Esophagus (tissue), 2 donors: ENCODE results near the gene MT1M. TPM values are rescaled to one million over a fixed set of nuclear protein-coding genes. Genes with fewer than 3 reads are reported as not detected.

Source experiments
- H3K27ac ChIP-seq, 2 donors: one replicate each; pipeline ENCODE4 v1.5.1; 2013; ENCODE audit warnings: low read depth in 2 of 2, mild to moderate bottlenecking in 2 of 2, inconsistent platforms in 1 of 2, low read length in 1 of 2, moderate library complexity in 1 of 2
- H3K27me3 ChIP-seq, 2 donors: one replicate each; pipeline ENCODE4 v1.6.1; 2013; ENCODE audit warnings: low read length in 2 of 2, control low read depth in 1 of 2, mild to moderate bottlenecking in 1 of 2; ENCODE audit not compliant: insufficient read depth in 2 of 2, control insufficient read depth in 1 of 2
- H3K36me3 ChIP-seq, 2 donors: one replicate each; pipeline ENCODE4 v1.6.1; 2013; ENCODE audit warnings: low read length in 1 of 2; ENCODE audit not compliant: control insufficient read depth in 2 of 2, insufficient read depth in 2 of 2
- H3K4me1 ChIP-seq, 2 donors: one replicate each; pipeline ENCODE4 v1.6.1; 2013; ENCODE audit warnings: low read length in 1 of 2; ENCODE audit not compliant: control insufficient read depth in 2 of 2, insufficient read depth in 2 of 2
- H3K4me3 ChIP-seq, 2 donors: one replicate each; pipeline ENCODE4 v1.5.1; 2013; ENCODE audit warnings: low read length in 2 of 2, mild to moderate bottlenecking in 2 of 2, low read depth in 1 of 2, moderate library complexity in 1 of 2
- H3K9me3 ChIP-seq, 2 donors: one replicate each; pipeline ENCODE4 v1.6.1; 2013; ENCODE audit warnings: mild to moderate bottlenecking in 2 of 2, low read depth in 1 of 2, low read length in 1 of 2, moderate library complexity in 1 of 2; ENCODE audit not compliant: control insufficient read depth in 2 of 2, insufficient read depth in 1 of 2
- WGBS, 2 donors: extraction: QIAGEN DNeasy Blood & Tissue Kit; methylation state at CpG; one replicate each; pipeline ENCODE4 v1.1.7; 2013; 5-methylcytosine and 5-hydroxymethylcytosine counted together
- polyA plus RNA-seq, 2 donors: library from polyadenylated mRNA; stranded (reverse); fragments of 200-250 nt; gene quantifications; one replicate each; pipeline ENCODE4 v1.2.3, GENCODE V29; 2013
- donor health status: healthy with polysubstance abuse.
- donor health status: Bipolar disorder and iron deficiency.

MT1M gene
- polyA plus RNA-seq, 2 donors = 4.0 to 9.1 TPM

GRCh38 chr16:56679078-56679730 is 46.7 kb downstream of the MT1M start:
- H3K4me3 ChIP-seq = no peak overlapping the region
- H3K27ac ChIP-seq = peak overlapping the region in 1 of 2 donors; percentile 7
- H3K36me3 ChIP-seq = no peaks in the 10 kb centered on the region
- 92% methylated on average over 3 of the region's 3 CpGs for WGBS, 2 donors
- no peaks in the 10 kb centered on the region for H3K9me3 ChIP-seq
- peaks cover 1 to 10% of the 10 kb centered on the region in 2 donors for H3K4me1 ChIP-seq
- no peaks in the 10 kb centered on the region for H3K27me3 ChIP-seq

GRCh38 chr16:56679818-56680217 is 47.4 kb downstream of the MT1M start:
- Histone ChIP-seq H3K4me1 (peaks cover 2 to 10% of the 10 kb centered on the region in 2 donors), H3K36me3 (no peaks in the 10 kb centered on the region), H3K9me3 (no peaks in the 10 kb centered on the region), H3K4me3 (no peak overlapping the region), H3K27ac (peak overlapping the region in 1 of 2 donors; percentile 7), H3K27me3 (no peaks in the 10 kb centered on the region)
- 80 to 81% methylated on average over 6 of the region's 6 CpGs for WGBS, 2 donors

GRCh38 chr16:56681939-56682702 is 49.7 kb downstream of the MT1M start, which contains the start of gene MT1X:
Gene MT1X (plus strand): TSS chr16:56682470. CDS start chr16:56682541, 71 bp downstream.
- H3K9me3 ChIP-seq = no peaks in the 10 kb centered on the region
- H3K4me3 ChIP-seq = peak within 1 kb of the TSS; percentile 68 to 70
- peaks cover 5% of the 10 kb centered on the region in 2 donors for H3K4me1 ChIP-seq
- H3K27ac ChIP-seq = peak within 1 kb of the TSS; percentile 66 to 79
- H3K36me3 ChIP-seq = no peaks in the 10 kb centered on the region
- no peaks in the 10 kb centered on the region for H3K27me3 ChIP-seq
- 0 to 1% methylated on average over 49 of the region's 49 CpGs for WGBS, 2 donors

GRCh38 chr16:56682703-56683397 is 50.4 kb downstream of the MT1M start:
- peaks cover 5% of the 10 kb centered on the region in 2 donors for H3K4me1 ChIP-seq
- no peaks in the 10 kb centered on the region for H3K9me3 ChIP-seq
- peak overlapping the region; percentile 68 to 70 for H3K4me3 ChIP-seq
- no peaks in the 10 kb centered on the region for H3K36me3 ChIP-seq
- 21 to 24% methylated on average over 8 of the region's 8 CpGs for WGBS, 2 donors
- no peaks in the 10 kb centered on the region for H3K27me3 ChIP-seq
- peak overlapping the region; percentile 62 to 71 for H3K27ac ChIP-seq

Other genes starting within 250 kb of the MT1M start
- gene AMFR, start 207.1 kb upstream of the MT1M start, polyA plus RNA-seq = 10 to 100 TPM; 57.3 to 62.5 TPM
- 10 to 100 TPM; 29.5 to 40.1 TPM for gene NUDT21, start 181.3 kb upstream of the MT1M start, polyA plus RNA-seq
- 10 to 100 TPM in 1 of 2 donors, 1 to 10 TPM in 1; 9.9 to 16.8 TPM for gene OGFOD1, start 181.1 kb upstream of the MT1M start, polyA plus RNA-seq
- 10 to 100 TPM; 24.2 to 29.0 TPM for gene BBS2, start 112.6 kb upstream of the MT1M start, polyA plus RNA-seq
- gene MT4, start 67.6 kb upstream of the MT1M start, polyA plus RNA-seq = 1 to 10 TPM; 1.3 to 7.4 TPM
- gene MT3, start 43.1 kb upstream of the MT1M start, polyA plus RNA-seq = under 1 TPM; 0.67 to 0.96 TPM
- gene MT2A, start 24.1 kb upstream of the MT1M start, polyA plus RNA-seq = 100 to 1,000 TPM; 264 to 473 TPM
- 100 to 1,000 TPM; 232 to 268 TPM for gene MT1E, start 6.9 kb upstream of the MT1M start, polyA plus RNA-seq
- 10 to 100 TPM in 1 of 2 donors, 1 to 10 TPM in 1; 9.8 to 10.3 TPM for gene MT1A, start 6.0 kb downstream of the MT1M start, polyA plus RNA-seq
- gene MT1B, start 19.2 kb downstream of the MT1M start, polyA plus RNA-seq = under 1 TPM in 1 of 2 donors, not detected in 1; 0.68 TPM
- gene MT1F, start 25.3 kb downstream of the MT1M start, polyA plus RNA-seq = 10 to 100 TPM; 11.0 to 11.2 TPM
- 100 to 1,000 TPM; 459 to 751 TPM for gene MT1G, start 35.4 kb downstream of the MT1M start, polyA plus RNA-seq
- gene MT1H, start 37.2 kb downstream of the MT1M start, polyA plus RNA-seq = 10 to 100 TPM; 32.9 to 63.3 TPM
- 1,000 to 10,000 TPM; 1,462 to 1,505 TPM for gene MT1X, start 49.8 kb downstream of the MT1M start, polyA plus RNA-seq
- 10 to 100 TPM; 36.0 to 38.0 TPM for gene NUP93, start 97.5 kb downstream of the MT1M start, polyA plus RNA-seq
- gene SLC12A3, start 232.5 kb downstream of the MT1M start, polyA plus RNA-seq = under 1 TPM; 0.04 to 0.06 TPM